ENCODE data around the gene GCKR. TPM values are rescaled to one million over a fixed set of nuclear protein-coding genes. Genes with fewer than 3 reads are reported as not detected.
A peak's percentile ranks its signal among the peaks of the same experiment; 100 is the strongest.

Gene GCKR
- total RNA-seq (2021) (not detected in 2 replicates), Bru-seq, nascent RNA (percentile 3 among the genes with signal in this experiment), BruChase-seq, experiment 1, labeled RNA remaining after a 2-hour chase (percentile 1 among the genes with signal in this experiment), BruChase-seq, experiment 2, labeled RNA remaining after a 6-hour chase (not detected)
- long read RNA-seq: 0 reads

DNA sequence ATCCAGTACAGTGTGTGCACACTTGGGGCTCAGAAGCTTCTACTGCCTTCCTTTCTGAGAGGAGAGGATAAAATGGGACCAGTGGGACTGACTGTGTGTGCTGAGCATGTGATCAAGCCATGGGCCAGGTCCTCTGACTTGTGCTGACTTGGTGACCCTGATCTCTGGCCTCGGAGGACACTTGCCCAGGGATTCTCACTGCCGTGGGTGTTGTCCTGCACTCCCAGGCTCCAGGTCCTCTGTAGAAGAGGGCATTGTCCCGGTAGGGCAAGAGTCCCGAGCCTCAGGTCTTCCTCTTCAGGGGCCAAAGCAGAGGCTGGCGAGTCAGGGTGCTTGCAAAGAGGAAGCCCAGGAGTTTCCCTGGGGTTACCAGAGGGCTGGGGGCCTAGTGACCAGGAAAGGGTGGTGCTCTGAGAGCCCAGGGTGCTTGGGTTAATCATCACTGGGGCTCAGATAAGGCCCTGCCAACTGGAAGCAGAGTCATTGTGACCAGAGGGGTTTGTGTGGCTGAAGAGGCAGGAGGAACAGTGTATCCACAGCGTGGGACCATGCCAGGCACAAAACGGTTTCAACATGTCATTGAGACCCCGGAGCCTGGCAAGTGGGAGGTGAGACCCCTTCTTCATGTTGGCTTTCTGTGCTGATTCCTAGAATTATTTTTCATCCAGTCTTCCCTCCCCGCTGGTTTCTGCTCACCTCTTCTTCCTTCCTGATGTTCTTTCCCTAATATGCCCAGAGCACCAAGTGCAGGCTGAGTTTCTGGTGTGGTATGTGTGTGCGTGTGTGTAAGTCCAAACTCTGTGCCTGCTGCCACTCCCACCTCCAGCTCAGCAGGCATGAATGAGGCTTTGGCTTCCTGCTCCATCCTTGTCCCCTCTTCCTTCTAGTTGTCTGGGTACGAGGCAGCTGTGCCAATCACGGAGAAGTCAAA is at the start of gene GCKR:
TSS of gene GCKR (plus strand) at position 483 of the 931 bp plus-strand sequence. CDS start at position 549, 66 bp downstream.
- no TSS peak for BruUV-seq (replicated peaks)
- H3K36me3 ChIP-seq (ENCODE audit: insufficient read depth, low read length, poor library complexity, severe bottlenecking): no peaks in the 10 kb centered on the region
- CTCF ChIA-PET: no interaction called here
- H3K4me3 ChIP-seq (ENCODE audit: low read depth, low read length, poor library complexity, severe bottlenecking): peak within 1 kb of the TSS; percentile 65
- TF ChIP-seq EZH2 (IDR thresholded peaks at IDR 0.05; ENCODE audit: borderline replicate concordance, low read depth, low read length, poor library complexity, severe bottlenecking) (no peak), CTCF (conservative IDR thresholded peaks at IDR 0.05; ENCODE audit: low read depth, low read length) (no peak)
- DNase-seq (ENCODE audit: low spot score): no peak
- intact Hi-C loops (cut with micrococcal nuclease; ENCODE audit: unreplicated experiment): no loop called here
- H3K27ac ChIP-seq (ENCODE audit: low read depth, low read length, poor library complexity, severe bottlenecking): no peak within 1 kb of the TSS
- POLR2A ChIA-PET (ENCODE audit: low non-redundant PET): no interaction called here
- H3K9me3 ChIP-seq (ENCODE audit: low read depth, low read length, poor library complexity, severe bottlenecking): no peaks in the 10 kb centered on the region
- peaks cover 35% of the 10 kb centered on the region for H3K27me3 ChIP-seq (replicated peaks; ENCODE audit: insufficient read depth, low read depth, low read length, poor library complexity)
- H3K4me1 ChIP-seq (ENCODE audit: insufficient read depth, low read length, poor library complexity, severe bottlenecking): no peaks in the 10 kb centered on the region

DNA sequence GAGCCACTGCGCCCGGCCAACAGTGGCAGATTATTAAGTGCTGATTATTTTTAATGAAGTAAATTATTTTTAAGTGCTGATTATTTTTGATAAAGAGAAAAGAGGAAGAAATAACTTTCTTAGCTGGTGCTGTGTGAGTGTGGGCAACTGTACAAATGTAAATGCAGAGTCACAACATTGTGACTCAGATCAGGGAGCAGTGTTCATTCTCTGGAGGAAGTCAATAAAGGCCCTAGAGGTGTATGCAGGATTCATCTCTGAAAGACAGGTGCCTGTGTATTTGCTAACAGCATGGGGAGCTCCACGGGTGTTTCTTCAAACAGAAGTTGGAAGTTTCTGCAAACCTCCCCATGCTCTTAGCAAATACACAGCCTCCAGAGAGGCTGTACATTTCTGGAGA is 48.3 kb upstream of the GCKR start:
- Histone ChIP-seq H3K9me3 (ENCODE audit: low read depth, low read length, poor library complexity, severe bottlenecking) (no peaks in the 10 kb centered on the region), H3K4me3 (ENCODE audit: low read depth, low read length, poor library complexity, severe bottlenecking) (no peak overlapping the region), H3K36me3 (ENCODE audit: insufficient read depth, low read length, poor library complexity, severe bottlenecking) (peaks cover 5% of the 10 kb centered on the region), H3K4me1 (ENCODE audit: insufficient read depth, low read length, poor library complexity, severe bottlenecking) (no peaks in the 10 kb centered on the region), H3K27me3 (replicated peaks; ENCODE audit: insufficient read depth, low read depth, low read length, poor library complexity) (no peaks in the 10 kb centered on the region), H3K27ac (ENCODE audit: low read depth, low read length, poor library complexity, severe bottlenecking) (no peak overlapping the region)
- ChIA-PET CTCF (no interaction called here), POLR2A (ENCODE audit: low non-redundant PET) (no interaction called here)
- intact Hi-C loops (cut with micrococcal nuclease; ENCODE audit: unreplicated experiment): no loop called here
- DNase-seq (ENCODE audit: low spot score): no peak
- BruUV-seq (replicated peaks): no TSS peak
- TF ChIP-seq EZH2 (IDR thresholded peaks at IDR 0.05; ENCODE audit: borderline replicate concordance, low read depth, low read length, poor library complexity, severe bottlenecking) (no peak), CTCF (conservative IDR thresholded peaks at IDR 0.05; ENCODE audit: low read depth, low read length) (no peak)

DNA sequence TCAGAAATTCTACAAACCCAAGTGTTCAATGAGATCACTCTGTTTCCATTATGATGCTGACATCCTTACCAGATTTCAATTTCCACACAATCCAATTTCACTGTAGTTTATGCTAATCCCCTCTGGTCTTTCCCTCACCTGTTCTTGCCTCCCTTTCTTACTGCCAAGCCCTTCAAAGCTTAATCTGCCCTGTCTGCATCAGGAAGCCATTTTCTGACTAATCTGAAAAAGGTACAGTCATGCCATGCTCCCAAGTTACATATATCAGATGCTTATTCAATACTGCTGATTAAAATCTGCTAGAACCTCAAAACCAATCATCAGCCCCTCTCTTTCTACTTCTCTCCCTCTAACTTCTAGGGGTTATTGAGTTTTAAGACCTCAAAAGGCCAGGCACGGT is 45.5 kb upstream of the GCKR start:
- Histone ChIP-seq H3K27me3 (replicated peaks; ENCODE audit: insufficient read depth, low read depth, low read length, poor library complexity) (no peaks in the 10 kb centered on the region), H3K4me1 (ENCODE audit: insufficient read depth, low read length, poor library complexity, severe bottlenecking) (no peaks in the 10 kb centered on the region), H3K9me3 (ENCODE audit: low read depth, low read length, poor library complexity, severe bottlenecking) (no peaks in the 10 kb centered on the region), H3K36me3 (ENCODE audit: insufficient read depth, low read length, poor library complexity, severe bottlenecking) (peaks cover 5% of the 10 kb centered on the region), H3K27ac (ENCODE audit: low read depth, low read length, poor library complexity, severe bottlenecking) (no peak overlapping the region), H3K4me3 (ENCODE audit: low read depth, low read length, poor library complexity, severe bottlenecking) (no peak overlapping the region)
- no peak for TF ChIP-seq CTCF (conservative IDR thresholded peaks at IDR 0.05; ENCODE audit: low read depth, low read length)
- no peak for TF ChIP-seq EZH2 (IDR thresholded peaks at IDR 0.05; ENCODE audit: borderline replicate concordance, low read depth, low read length, poor library complexity, severe bottlenecking)
- BruUV-seq (replicated peaks): no TSS peak
- no peak for DNase-seq (ENCODE audit: low spot score)
- POLR2A ChIA-PET (ENCODE audit: low non-redundant PET): no interaction called here
- CTCF ChIA-PET: no interaction called here
- intact Hi-C loops (cut with micrococcal nuclease; ENCODE audit: unreplicated experiment): no loop called here

Data from A673 (cell line).